NOMO-1 (cell line): ENCODE data around the gene YTHDF2.
A peak's percentile ranks its signal among the peaks of the same experiment; 100 is the strongest.
"Not testable (repeated sequence)": the region's sequence is repeated elsewhere in the genome, so short reads cannot be mapped to it uniquely, and the experiment has no call there.

ENCODE experiments used
- DNase-seq, 2 experiments: peaks; one replicate each; lab custom pipeline; 2025; ENCODE audit not compliant: unreplicated experiment in 2 of 2; lab: John Stamatoyannopoulos, UW

The YTHDF2 gene

GRCh38 chr1:28758420-28758819 is 21.7 kb downstream of the YTHDF2 start:
- no peak for DNase-seq

- DNase-seq = no peak
These were observed 22.5 kb downstream of the YTHDF2 start for GRCh38 chr1:28759257-28759656.

GRCh38 chr1:28761189-28761588 is 24.4 kb downstream of the YTHDF2 start:
- DNase-seq = no peak

- DNase-seq = no peak
These were observed 29.9 kb downstream of the YTHDF2 start for GRCh38 chr1:28766532-28767183.

- DNase-seq = no peak
These were observed 33.9 kb downstream of the YTHDF2 start for GRCh38 chr1:28770601-28771165.

GRCh38 chr1:28771921-28772320 is 35.2 kb downstream of the YTHDF2 start:
- not testable (repeated sequence) for DNase-seq

- no peak for DNase-seq
These were observed 36.4 kb downstream of the YTHDF2 start for GRCh38 chr1:28773105-28773504.

- DNase-seq = peak; percentile 50 to 67
These were observed 38.6 kb downstream of the YTHDF2 start for GRCh38 chr1:28775121-28775942.

- no peak for DNase-seq
These were observed 39.6 kb downstream of the YTHDF2 start for GRCh38 chr1:28776341-28776740.

GRCh38 chr1:28778021-28778420 is 41.3 kb downstream of the YTHDF2 start:
- DNase-seq = no peak

GRCh38 chr1:28779751-28780408 is 43.1 kb downstream of the YTHDF2 start:
- DNase-seq = peak; percentile 13 to 48

- no peak for DNase-seq
These were observed 44.6 kb downstream of the YTHDF2 start for GRCh38 chr1:28781305-28781704.

- DNase-seq = no peak
These were observed 45.3 kb downstream of the YTHDF2 start for GRCh38 chr1:28782011-28782410.

- DNase-seq = no peak
These were observed 46.6 kb downstream of the YTHDF2 start for GRCh38 chr1:28783363-28783762.

GRCh38 chr1:28789412-28789811 is 52.7 kb downstream of the YTHDF2 start:
- no peak for DNase-seq

- no peak for DNase-seq
These were observed 53.1 kb downstream of the YTHDF2 start for GRCh38 chr1:28789816-28790215.

- no peak for DNase-seq
These were observed 53.8 kb downstream of the YTHDF2 start for GRCh38 chr1:28790377-28791035.

- not testable (repeated sequence) for DNase-seq
These were observed 55.2 kb downstream of the YTHDF2 start for GRCh38 chr1:28791929-28792328.

GRCh38 chr1:28792644-28793121 is 55.9 kb downstream of the YTHDF2 start:
- DNase-seq = no peak

GRCh38 chr1:28794582-28794981 is 57.8 kb downstream of the YTHDF2 start:
- not testable (repeated sequence) for DNase-seq
